Effector memory CD4-positive, alpha-beta T cell (primary cell): Measurements from ENCODE around the gene PKDCC.

Experiments
- DNase-seq, 3 donors: peaks; one replicate each; pipeline ENCODE4 v3.0.0-alpha.2; 2020
- H3K27ac ChIP-seq: 2 replicates; pipeline ENCODE4 v1.7.0; 2013; ENCODE audit warnings: mild to moderate bottlenecking, low read length, moderate library complexity; ENCODE audit not compliant: insufficient read depth, poor library complexity, severe bottlenecking
- H3K27me3 ChIP-seq: replicated peaks from 2 replicates; pipeline ENCODE4 v1.7.0; 2013; ENCODE audit warnings: mild to moderate bottlenecking, low read length; ENCODE audit not compliant: insufficient read depth, control insufficient read depth, poor library complexity, severe bottlenecking
- H3K36me3 ChIP-seq: 2 replicates; pipeline ENCODE4 v1.7.0; 2013; ENCODE audit warnings: mild to moderate bottlenecking, low read length, moderate library complexity; ENCODE audit not compliant: control insufficient read depth, insufficient read depth
- H3K4me1 ChIP-seq: 2 replicates; pipeline ENCODE4 v1.7.0; 2013; ENCODE audit warnings: low read length, mild to moderate bottlenecking; ENCODE audit not compliant: control insufficient read depth, insufficient read depth, poor library complexity, severe bottlenecking
- H3K4me3 ChIP-seq: 2 replicates; pipeline ENCODE4 v1.7.0; 2013; ENCODE audit warnings: low read length, low read depth, mild to moderate bottlenecking; ENCODE audit not compliant: insufficient read depth, poor library complexity, severe bottlenecking
- H3K9me3 ChIP-seq: 2 replicates; pipeline ENCODE4 v1.7.0; 2013; ENCODE audit warnings: mild to moderate bottlenecking, low read length, moderate library complexity; ENCODE audit not compliant: control insufficient read depth

PKDCC gene

GRCh38 chr2:42049221-42050009 is 1.6 kb downstream of the PKDCC start:
- Histone ChIP-seq H3K27me3 (peaks cover 26% of the 10 kb centered on the region), H3K27ac (no peak overlapping the region), H3K4me3 (no peak overlapping the region), H3K4me1 (peaks cover 8% of the 10 kb centered on the region), H3K9me3 (no peaks in the 10 kb centered on the region), H3K36me3 (no peaks in the 10 kb centered on the region)
- DNase-seq: no peak

- H3K27ac ChIP-seq: no peak overlapping the region
- H3K36me3 ChIP-seq: no peaks in the 10 kb centered on the region
- no peak for DNase-seq
- no peaks in the 10 kb centered on the region for H3K9me3 ChIP-seq
- no peak overlapping the region for H3K4me3 ChIP-seq
- peaks cover 8% of the 10 kb centered on the region for H3K4me1 ChIP-seq
- peaks cover 26% of the 10 kb centered on the region for H3K27me3 ChIP-seq
Observed at GRCh38 chr2:42050010-42050702, 2.3 kb downstream of the PKDCC start.

GRCh38 chr2:42050703-42051542 is 3.1 kb downstream of the PKDCC start:
- Histone ChIP-seq H3K27ac (no peak overlapping the region), H3K4me1 (peaks cover 8% of the 10 kb centered on the region), H3K9me3 (no peaks in the 10 kb centered on the region), H3K4me3 (no peak overlapping the region), H3K36me3 (no peaks in the 10 kb centered on the region), H3K27me3 (peaks cover 26% of the 10 kb centered on the region)
- DNase-seq: no peak

- Histone ChIP-seq H3K4me3 (no peak overlapping the region), H3K27me3 (peaks cover 26% of the 10 kb centered on the region), H3K4me1 (peaks cover 8% of the 10 kb centered on the region)
Observed at GRCh38 chr2:42051543-42052235, 3.9 kb downstream of the PKDCC start.

GRCh38 chr2:42052702-42053481 is 5.1 kb downstream of the PKDCC start:
- Histone ChIP-seq H3K4me1 (no peaks in the 10 kb centered on the region), H3K4me3 (no peak overlapping the region), H3K36me3 (no peaks in the 10 kb centered on the region), H3K27me3 (peaks cover 19% of the 10 kb centered on the region), H3K27ac (no peak overlapping the region), H3K9me3 (no peaks in the 10 kb centered on the region)
- no peak for DNase-seq

More at GRCh38 chr2:42051543-42052235, 3.9 kb downstream of the PKDCC start:
- no peaks in the 10 kb centered on the region for H3K9me3 ChIP-seq
- no peak overlapping the region for H3K27ac ChIP-seq
- no peak for DNase-seq
- no peaks in the 10 kb centered on the region for H3K36me3 ChIP-seq

GRCh38 chr2:42053482-42053790 is 5.6 kb downstream of the PKDCC start:
- H3K27ac ChIP-seq: no peak overlapping the region
- H3K4me3 ChIP-seq: no peak overlapping the region
- H3K9me3 ChIP-seq: no peaks in the 10 kb centered on the region
- H3K27me3 ChIP-seq: peaks cover 19% of the 10 kb centered on the region
- H3K4me1 ChIP-seq: no peaks in the 10 kb centered on the region
- no peaks in the 10 kb centered on the region for H3K36me3 ChIP-seq
- no peak for DNase-seq

GRCh38 chr2:42053791-42054701 is 6.2 kb downstream of the PKDCC start:
- no peak for DNase-seq
- Histone ChIP-seq H3K4me1 (no peaks in the 10 kb centered on the region), H3K36me3 (no peaks in the 10 kb centered on the region), H3K4me3 (no peak overlapping the region), H3K27me3 (peaks cover 13% of the 10 kb centered on the region), H3K27ac (no peak overlapping the region), H3K9me3 (no peaks in the 10 kb centered on the region)

GRCh38 chr2:42054714-42055430 is 7.1 kb downstream of the PKDCC start:
- Histone ChIP-seq H3K27me3 (peaks cover 7% of the 10 kb centered on the region), H3K9me3 (no peaks in the 10 kb centered on the region), H3K4me3 (no peak overlapping the region), H3K4me1 (no peaks in the 10 kb centered on the region), H3K36me3 (no peaks in the 10 kb centered on the region), H3K27ac (no peak overlapping the region)
- no peak for DNase-seq
